HG02623 (cell line): ENCODE measurements around the gene IER3IP1.
"Not testable (repeated sequence)": the region's sequence is repeated elsewhere in the genome, so short reads cannot be mapped to it uniquely, and the experiment has no call there.

Experiments
- ATAC-seq: cut with Tn5 transposase; IDR thresholded peaks from one replicate; pipeline ENCODE4 v1.9.1; 2021; ENCODE audit warnings: moderate library complexity; ENCODE audit not compliant: unreplicated experiment

Gene IER3IP1

GRCh38 chr18:47175898-47176575 is at the start of gene IER3IP1:
Gene IER3IP1 (minus strand): TSS chr18:47176364. CDS start chr18:47176277, 87 bp downstream.
- ATAC-seq: peak; percentile 87

GRCh38 chr18:47215554-47216138 is 39.5 kb upstream of the IER3IP1 start:
- ATAC-seq: no peak

DNA sequence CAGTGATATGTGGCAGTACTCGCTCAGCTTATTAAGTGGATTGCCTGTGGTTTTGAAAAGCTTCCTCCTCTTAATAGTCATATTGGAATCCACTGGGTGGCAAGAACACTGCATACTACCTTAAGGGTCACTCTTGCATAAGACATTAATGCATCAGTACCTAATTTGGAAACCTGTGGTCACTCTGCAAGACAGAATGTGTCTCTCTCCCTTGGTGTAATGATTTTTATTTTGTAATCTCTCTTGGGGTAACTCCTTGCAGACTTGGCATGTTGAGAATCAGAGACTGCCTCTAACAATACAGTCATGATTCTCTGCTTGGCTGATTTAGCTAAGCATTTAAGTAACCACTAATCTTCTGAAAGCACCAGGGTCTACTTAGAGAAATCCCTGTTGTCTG is 33.0 kb upstream of the IER3IP1 start:
- ATAC-seq: no peak

- ATAC-seq: no peak
These were observed 30.9 kb upstream of the IER3IP1 start for GRCh38 chr18:47206945-47207637.

DNA sequence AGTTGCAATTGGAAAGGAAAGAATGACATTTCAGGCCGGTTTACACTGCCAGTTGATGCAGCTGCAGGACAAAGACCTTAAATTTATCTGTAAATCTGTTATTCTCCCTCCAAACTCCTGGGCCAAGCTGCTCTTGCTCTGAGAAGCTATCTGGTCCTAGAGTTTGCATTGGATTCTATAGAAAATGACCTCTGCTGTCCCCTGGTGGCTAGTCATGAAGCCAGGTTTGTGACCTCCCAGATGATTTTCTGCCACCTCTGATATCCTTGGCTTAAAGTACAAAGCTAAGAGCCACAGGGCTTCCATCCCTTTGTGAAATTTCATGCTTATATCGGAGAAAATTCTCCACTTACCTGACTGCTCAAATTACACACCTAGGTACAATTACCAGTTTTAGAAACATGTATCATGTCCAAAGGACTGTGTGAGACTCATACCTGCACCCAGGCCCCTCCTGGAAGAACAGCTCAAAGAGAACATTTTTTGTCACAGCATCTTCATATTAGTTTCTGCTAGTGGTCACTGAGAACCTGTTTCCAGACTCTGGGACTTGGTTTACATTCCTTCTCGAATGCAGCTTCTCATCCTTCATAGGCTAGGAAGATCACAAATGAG is 28.9 kb upstream of the IER3IP1 start:
- ATAC-seq: no peak

DNA sequence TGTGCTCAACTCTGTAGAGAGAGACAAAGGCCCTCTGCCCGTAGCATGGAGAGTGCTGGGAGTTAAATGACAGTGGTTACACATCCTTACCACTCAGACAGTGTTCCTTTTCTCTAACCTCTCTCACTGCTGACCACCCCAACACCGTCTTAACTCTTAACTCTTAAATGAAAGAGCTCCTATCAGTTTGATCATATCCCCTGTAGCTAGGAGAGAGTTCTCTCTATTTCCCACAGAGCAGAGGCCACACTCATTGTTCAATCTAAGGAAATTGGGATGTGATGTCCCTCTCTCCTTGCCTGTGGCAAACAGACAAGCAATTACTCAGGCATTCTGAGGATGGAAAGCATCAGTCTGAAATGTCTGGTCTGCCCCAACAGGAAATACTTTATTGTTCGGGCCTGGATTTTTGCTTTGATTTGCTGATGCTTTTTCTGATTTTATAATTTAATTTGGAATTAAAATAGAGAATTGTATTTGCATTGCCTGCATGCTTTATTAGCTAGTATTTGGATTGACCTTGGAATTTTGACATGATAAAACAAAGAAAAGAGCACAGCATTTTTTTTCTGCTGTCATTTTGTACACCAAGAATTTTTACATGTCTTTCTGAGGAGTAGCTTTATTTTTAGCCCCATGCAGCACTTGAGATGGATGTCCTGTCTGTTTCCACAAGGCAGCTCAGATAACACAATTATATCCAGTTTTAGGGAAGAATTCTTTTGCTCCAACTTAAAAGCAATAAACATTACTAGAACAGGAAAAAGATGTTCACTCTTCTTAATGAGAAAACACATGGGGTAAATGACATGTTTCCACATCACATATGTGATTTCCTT is 27.7 kb upstream of the IER3IP1 start:
- ATAC-seq: no peak

GRCh38 chr18:47195961-47196360 is 19.8 kb upstream of the IER3IP1 start:
- not testable (repeated sequence) for ATAC-seq

DNA sequence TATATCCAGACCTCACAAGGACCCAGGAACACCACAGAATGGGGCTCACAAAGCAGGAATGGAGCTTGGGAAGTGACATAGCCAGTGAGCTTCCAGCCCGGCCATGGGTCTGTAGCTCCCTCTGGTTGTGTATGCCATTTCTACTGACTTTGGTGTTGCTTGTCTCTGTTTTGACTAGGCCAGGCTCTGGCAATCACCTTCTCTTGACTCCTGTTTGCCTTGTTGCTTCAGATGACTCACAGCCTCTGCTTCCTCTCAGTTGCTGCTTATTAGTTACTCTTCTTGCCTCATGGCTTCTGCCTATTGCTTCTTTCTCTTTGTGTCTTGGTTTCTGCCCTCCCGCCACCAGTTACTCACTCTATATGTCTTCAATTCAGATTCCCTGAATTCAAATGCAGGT is 15.8 kb upstream of the IER3IP1 start:
- ATAC-seq: no peak

GRCh38 chr18:47187721-47188120 is 11.6 kb upstream of the IER3IP1 start:
- no peak for ATAC-seq

DNA sequence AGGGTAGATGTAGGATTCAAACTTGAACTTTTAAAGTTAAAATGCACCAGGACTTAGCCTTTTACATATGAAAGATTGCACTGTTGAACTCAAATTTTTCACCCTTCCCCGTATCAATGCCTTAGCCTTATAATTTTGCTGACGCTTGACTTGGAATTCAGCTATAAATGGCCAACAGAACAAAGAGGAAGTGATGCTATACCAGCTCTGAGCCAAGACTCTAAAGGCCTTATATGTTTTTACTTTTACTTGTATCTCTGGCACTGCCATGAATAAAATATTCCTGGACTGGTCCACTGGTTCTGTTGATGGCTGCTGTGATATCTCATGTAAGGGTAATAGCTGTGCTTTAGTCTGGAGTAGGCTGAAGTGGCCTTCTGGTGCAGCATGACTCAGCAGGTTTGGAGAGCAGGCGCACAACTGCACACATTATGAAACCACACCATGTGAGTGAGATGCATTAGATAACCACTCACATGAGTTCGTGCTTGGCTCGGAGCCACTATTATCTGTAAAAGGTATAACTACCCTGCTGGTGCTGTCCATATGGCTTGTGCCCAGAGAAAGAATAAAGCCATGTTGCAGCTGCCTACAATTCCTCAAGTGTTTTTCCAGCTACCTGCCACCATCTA is 8.4 kb upstream of the IER3IP1 start:
- ATAC-seq: no peak

GRCh38 chr18:47182156-47182555 is 6.0 kb upstream of the IER3IP1 start:
- ATAC-seq: not testable (repeated sequence)

DNA sequence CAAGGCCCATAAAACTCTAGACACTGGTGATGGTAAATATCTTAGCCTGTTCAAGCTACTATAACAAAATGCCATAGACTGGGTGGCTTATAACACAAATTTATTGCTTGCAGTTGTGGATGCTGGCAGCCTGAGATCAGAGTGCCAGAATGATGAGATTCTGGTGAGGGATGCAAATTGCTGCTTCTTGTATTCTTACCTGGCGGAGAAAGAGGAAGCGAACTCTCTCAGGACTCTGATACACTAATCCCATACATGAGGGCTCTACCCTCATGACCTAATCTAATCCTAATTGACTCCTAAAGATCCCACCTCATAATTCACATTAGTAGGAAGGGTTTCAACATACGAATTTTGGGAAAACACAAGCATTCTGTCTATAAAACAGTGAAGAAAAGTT is 4.6 kb upstream of the IER3IP1 start:
- ATAC-seq: no peak

DNA sequence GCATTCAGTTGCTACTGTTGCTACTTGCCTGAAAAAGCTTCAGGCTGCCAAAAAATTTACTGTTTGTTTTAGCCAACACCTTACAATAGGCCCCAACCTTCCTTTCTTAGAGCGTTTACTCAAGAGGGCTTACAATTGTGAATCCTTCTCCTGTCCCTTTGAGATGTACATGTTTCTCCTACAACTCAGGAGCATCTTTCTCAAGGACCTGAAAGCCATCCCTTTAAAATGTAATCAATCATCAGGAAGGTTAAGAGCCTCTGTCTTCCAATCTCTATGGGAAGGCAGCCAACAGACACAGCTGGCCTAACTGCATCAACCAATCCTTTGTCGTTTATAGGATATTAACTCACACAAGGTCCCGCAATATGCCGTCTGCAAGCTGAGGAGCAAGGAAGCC is 3.4 kb upstream of the IER3IP1 start:
- no peak for ATAC-seq

DNA sequence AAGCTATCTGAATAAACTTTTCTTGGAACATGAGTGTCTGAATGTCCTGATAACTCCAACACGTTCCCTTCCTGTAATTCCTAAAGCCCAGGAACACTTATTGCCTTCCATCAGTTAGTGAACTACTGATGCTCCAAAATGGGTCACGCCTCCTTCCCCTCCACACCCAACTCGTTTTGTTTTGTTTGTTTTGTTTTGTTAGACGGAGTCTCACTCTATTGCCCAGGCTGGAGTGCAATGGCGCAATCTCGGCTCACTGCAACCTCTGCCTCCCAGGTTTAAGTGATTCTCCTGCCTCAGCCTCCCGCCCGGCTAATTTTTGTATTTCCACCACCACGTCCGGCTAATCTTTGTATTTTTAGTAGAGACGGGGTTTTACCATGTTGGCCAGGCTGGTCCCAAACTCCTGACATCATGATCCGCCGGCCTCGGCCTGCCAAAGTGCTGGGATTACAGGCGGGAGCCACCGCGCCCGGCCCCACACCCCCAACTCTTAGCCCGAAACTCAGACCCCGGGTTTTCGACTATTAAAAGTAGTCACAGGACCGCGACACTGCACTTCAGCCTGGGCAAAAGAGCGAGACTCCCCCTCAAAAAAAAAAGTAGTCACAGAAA is 774 bp downstream of the IER3IP1 start:
- ATAC-seq: peak; percentile 16

DNA sequence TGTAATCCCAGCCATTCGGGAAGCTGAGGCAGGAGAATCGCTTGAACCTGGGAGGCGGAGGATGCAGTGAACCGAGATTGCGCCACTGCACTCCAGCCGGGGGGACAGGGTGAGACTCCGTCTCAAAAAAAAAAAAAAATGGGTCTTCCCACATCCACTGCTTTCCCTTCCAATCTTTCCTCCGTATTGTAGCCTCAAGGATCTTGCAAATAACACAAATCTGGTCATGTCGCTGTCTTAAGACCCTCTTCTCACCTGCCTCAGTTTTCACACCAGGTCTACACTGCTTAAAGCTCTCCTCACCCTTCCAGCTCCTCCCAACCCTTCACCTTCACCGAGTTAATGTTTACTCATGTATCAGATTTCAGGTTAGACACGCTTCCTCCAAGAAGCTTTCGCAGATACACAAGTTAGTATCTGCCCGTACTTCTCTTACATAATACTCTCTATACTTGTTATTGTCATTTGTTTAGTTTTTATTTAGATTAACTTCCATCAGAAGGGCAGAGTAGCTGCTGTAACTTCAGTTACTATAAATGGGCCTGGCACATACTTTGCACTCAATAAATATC is 1.5 kb downstream of the IER3IP1 start:
- no peak for ATAC-seq

DNA sequence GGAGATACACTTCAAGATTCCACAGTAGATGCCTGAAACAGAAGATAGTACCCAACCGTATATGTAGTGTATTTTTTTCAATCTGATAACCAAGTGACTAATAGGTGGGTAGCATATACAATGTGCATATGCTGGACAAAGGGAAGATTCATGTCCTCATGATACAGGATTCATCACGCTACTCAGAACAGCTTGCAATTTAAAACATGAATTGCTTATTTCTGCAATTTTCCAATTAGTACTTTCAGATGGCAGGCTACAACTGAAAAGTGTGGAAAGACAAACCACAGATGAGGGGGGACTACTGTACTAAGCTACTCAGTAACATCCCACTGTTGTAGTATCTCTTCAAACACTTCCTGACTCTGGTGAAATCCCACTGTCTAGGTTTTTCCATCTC is 3.7 kb downstream of the IER3IP1 start:
- ATAC-seq: no peak

- ATAC-seq: no peak
These were observed 7.3 kb downstream of the IER3IP1 start for GRCh38 chr18:47168913-47169312.

- no peak for ATAC-seq
These were observed 7.7 kb downstream of the IER3IP1 start for GRCh38 chr18:47168509-47168908.

GRCh38 chr18:47166294-47166693 is 9.9 kb downstream of the IER3IP1 start:
- ATAC-seq: no peak

- ATAC-seq: peak; percentile 79
These were observed 12.9 kb downstream of the IER3IP1 start for GRCh38 chr18:47163241-47163640.
